ENCODE data around the gene CD244. TPM values are rescaled to one million over a fixed set of nuclear protein-coding genes. Genes with fewer than 3 reads are reported as not detected.
"Not testable (repeated sequence)": the region's sequence is repeated elsewhere in the genome, so short reads cannot be mapped to it uniquely, and the experiment has no call there.

CD244 gene
- total RNA-seq, 1 donor from 2014 or later = not detected

DNA sequence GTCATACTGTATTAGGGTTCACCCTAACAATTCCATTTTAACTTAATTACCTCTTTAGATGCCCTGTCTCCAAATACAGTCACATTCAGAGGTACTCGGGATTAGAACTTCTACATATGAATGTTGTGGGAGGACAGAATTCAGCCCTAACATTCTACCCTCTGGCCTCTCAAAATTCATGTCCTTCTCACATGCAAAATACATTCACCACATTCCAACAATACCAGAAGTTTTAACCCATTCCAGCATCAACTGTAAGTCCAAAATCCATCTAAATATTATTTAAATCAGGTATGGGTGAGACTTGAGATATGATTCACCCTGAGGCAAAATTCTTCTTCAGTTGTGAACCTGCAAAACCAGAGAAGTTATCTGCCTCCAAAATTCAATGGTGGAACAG, 52.2 kb downstream of the CD244 start:
- DNase-seq (ENCODE audit: low read depth) = no peak

DNA sequence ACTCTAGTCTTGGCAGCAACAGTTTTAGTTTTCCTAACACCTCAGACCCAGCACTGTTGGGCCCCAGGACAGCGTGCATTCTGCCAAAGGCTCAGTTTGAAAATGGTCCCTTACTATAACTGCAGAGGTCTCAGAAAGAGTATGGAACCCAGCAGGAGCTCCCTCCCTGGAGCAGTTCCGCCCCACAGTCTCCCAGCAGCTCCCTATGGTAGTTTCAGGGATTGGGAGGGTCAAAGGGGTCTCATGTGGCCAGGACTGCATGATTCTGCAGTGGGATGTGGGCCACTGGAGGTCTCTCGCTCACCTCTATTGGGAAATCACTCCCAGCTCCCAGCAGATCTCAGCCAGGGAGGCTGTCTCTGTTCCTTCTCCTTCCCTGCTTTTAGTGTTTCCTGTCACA, 54.4 kb downstream of the CD244 start:
- DNase-seq (ENCODE audit: low read depth) = no peak

GRCh38 chr1:160807738-160808137, 54.9 kb downstream of the CD244 start:
- DNase-seq (ENCODE audit: low read depth) = no peak

- no peak for DNase-seq (ENCODE audit: low read depth)
Observed at GRCh38 chr1:160807247-160807646, 55.4 kb downstream of the CD244 start.

DNA sequence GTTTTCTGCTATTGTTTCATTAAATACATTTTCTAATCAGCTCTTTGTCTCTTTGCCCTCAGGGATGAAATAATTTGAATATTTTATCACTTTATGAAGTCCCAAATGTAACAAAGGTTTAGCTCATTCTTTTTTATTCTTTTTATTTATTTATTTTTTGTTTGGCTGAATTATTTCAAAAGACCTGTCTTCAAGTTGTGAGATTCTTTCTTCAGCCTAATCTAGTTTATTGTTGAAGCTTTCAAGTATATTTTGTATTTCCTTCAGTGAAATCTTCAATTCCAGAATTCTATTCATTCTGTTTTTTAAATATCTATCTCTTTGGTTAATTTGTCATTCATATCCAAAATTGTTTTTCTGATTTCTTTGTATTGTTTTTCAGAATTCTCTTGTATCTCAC, 55.9 kb downstream of the CD244 start:
- no peak for DNase-seq (ENCODE audit: low read depth)

DNA sequence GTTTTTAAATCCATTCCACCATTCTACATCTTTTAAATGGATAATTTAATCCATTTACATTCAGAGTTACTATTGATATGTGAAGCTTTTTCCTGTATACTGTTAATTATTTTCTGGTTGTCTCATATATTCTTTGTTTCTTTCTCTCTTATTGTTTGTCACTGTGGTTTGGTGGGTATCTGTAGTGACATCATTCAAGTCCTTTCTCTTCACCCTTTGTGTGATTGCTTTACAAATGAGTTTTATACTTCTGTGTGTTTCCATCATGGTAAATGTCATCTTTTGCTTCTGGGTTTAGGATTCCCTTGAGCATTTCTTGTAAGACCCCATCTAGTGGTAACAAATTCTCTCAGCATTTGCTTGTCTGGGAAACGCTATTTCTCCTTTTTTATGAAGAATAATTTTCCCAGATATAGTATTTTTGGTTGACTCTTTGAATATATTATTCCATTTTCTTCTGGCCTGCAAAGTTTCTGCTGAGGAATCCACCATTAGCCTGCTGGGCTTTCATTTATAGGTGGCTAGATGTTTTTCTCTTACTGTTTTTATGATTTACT, 56.5 kb downstream of the CD244 start:
- DNase-seq (ENCODE audit: low read depth) = no peak

- no peak for DNase-seq (ENCODE audit: low read depth)
Observed at GRCh38 chr1:160801836-160802580, 60.7 kb downstream of the CD244 start.

GRCh38 chr1:160800645-160801408, 61.9 kb downstream of the CD244 start:
- no peak for DNase-seq (ENCODE audit: low read depth)

DNA sequence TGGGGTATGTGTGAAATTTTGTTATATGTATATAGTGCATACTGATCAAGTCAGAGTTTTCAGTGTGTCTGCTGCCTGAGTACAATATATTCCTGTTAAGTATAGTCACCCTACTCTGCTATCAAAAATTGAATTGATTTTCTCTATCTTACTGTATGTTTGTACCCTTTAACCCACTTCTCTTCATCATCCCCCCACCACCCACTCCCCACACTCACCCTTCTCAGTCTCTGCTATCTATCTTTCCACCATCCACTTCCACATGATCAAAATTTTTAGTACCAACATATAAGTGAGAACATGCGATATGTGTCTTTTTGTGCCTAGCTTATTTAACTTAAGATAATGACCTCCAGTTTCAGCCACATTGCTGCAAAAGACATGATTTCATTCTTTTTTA, 62.5 kb downstream of the CD244 start:
- no peak for DNase-seq (ENCODE audit: low read depth)

DNA sequence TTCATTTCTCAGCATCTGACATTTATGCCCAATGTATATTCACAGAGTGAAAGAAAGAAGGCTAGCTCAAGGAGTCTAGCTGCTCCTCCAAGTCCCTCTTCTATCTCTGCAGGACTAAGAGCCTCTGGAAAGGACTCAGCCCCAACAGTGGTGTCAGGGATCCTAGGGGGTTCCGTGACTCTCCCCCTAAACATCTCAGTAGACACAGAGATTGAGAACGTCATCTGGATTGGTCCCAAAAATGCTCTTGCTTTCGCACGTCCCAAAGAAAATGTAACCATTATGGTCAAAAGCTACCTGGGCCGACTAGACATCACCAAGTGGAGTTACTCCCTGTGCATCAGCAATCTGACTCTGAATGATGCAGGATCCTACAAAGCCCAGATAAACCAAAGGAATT, 63.0 kb downstream of the CD244 start:
- DNase-seq (ENCODE audit: low read depth) = no peak

- no peak for DNase-seq (ENCODE audit: low read depth)
Observed at GRCh38 chr1:160798439-160798838, 64.2 kb downstream of the CD244 start.

DNA sequence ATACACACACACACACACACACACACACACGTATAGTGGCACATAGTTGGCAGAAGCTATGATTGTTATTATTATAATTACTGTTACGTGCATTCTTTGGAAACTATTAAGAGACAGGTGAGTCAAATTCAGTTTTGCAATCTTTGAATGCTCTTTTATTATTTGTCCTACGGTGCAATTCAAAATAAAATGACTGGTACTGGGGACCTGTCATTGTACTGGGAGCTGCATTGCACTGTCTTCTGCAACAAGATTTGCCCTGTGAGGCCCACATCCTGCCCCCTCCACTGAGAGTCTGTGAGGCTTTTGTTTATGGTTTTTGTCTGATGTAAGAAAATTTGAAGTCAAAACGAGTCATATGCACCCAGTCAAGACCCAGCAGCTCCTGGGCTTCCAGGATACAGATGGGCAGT, 64.8 kb downstream of the CD244 start:
- DNase-seq (ENCODE audit: low read depth) = no peak

- DNase-seq (ENCODE audit: low read depth) = no peak
Observed at GRCh38 chr1:160797271-160797709, 65.4 kb downstream of the CD244 start.

DNA sequence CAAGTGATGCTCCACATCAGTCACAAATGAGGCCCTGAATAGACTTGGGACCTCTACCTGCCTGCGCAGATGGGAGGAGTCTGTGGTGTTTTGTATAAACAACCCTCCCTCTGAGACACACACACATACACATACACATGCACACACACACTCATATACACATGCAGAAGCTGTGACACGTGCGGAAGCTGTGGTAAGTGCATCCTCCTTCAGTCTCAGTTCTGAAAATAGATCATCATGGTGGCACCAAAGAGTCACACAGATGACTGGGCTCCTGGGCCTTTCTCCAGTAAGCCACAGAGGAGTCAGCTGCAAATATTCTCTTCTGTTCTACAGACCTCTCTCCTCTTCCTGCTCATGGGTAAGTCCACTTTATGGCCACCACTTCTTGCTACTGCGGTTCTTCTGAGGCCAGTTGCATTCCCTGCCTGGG, 66.7 kb downstream of the CD244 start, which contains the start of gene LY9:
TSS of gene LY9 (plus strand) at position 224 of the 433 bp plus-strand sequence. CDS start at position 238, 14 bp downstream.
- DNase-seq (ENCODE audit: low read depth) = no peak

- no peak for DNase-seq (ENCODE audit: low read depth)
Observed at GRCh38 chr1:160794376-160794775, 68.3 kb downstream of the CD244 start.

DNA sequence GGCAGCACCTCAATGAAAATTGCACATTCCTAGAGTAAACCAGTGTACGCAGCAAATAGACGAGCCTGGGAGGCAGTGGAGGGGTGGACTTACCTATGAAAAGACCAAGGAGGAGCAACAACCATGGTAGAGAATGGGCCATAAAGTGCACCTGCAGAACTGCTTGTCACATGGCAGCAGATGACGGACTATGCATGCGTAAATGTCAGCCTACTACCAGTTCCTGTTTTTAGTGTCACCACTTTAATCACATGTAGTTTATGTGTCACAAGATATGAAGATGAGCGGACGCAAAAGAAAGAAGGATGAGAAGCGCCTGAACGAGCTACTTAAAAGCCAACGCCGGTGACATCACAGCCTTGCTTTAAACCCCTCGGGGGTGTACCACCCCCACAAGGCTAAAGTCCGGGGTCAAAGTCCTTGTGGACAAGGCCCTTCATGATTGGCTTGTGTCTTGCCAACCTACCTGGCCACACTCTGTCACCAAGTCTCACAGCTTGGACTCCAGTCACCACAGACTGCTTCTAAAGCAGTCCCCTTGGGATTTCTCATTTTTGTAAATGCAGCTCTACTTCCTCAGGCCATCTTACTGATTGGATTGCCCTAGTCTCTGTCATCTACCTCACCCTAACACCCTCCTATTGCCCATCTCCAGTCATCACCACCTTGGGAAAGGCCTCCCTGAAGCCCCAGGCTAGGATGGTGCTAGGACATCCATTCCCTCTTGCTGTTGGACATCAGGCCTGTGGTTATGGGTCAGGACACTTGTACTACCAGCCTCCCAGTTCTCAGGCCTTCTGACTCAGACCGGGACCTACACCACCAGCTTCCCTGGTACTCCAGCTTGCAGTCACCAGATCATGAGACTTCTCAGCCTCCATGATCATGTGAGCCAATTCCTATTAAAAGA, 72.7 kb downstream of the CD244 start:
- DNase-seq (ENCODE audit: low read depth) = no peak

GRCh38 chr1:160789051-160789701, 73.5 kb downstream of the CD244 start:
- DNase-seq (ENCODE audit: low read depth) = no peak

DNA sequence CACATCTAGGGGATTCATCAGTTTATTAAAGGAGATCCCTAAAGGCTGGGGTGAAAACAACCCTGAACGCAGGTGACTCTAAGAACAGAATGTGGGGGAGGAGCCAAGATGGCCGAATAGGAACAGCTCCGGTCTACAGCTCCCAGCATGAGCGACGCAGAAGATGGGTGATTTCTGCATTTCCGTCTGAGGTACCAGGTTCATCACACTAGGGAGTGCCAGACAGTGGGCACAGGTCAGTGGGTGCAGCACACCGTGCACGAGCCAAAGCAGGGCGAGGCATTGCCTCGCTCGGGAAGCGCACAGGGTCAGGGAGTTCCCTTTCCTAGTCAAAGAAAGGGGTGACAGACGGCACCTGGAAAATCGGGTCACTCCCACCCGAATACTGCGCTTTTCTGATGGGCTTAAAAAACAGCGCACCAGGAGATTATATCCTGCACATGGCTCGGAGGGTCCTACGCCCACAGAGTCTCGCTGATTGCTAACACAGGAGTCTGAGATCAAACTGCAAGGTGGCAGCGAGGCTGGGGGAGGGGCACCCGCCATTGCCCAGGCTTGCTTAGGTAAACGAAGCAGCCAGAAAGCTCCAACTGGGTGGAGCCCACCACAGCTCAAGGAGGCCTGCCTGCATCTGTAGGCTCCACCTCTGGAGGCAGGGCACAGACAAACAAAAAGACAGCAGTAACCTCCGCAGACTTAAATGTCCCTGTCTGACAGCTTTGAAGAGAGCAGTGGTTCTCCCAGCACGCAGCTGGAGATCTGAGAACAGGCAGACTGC, 79.5 kb downstream of the CD244 start:
- DNase-seq (ENCODE audit: low read depth) = not testable (repeated sequence)

GRCh38 chr1:160781914-160782689, 80.6 kb downstream of the CD244 start:
- DNase-seq (ENCODE audit: low read depth) = no peak

Measured in renal cortical epithelial cell (primary cell).